Effector CD4-positive, alpha-beta T cell (primary cell): Measurements from ENCODE around the gene HIRIP3.
"Not testable (repeated sequence)": the region's sequence is repeated elsewhere in the genome, so short reads cannot be mapped to it uniquely, and the experiment has no call there.

Experiments used
- DNase-seq: peaks from one replicate; pipeline ENCODE4 v3.0.0-alpha.2; 2020

Gene HIRIP3

GRCh38 chr16:29982560-29983419 is 12.6 kb downstream of the HIRIP3 start:
- no peak for DNase-seq

- no peak for DNase-seq
Measured at GRCh38 chr16:29978564-29979270, 16.7 kb downstream of the HIRIP3 start.

DNA sequence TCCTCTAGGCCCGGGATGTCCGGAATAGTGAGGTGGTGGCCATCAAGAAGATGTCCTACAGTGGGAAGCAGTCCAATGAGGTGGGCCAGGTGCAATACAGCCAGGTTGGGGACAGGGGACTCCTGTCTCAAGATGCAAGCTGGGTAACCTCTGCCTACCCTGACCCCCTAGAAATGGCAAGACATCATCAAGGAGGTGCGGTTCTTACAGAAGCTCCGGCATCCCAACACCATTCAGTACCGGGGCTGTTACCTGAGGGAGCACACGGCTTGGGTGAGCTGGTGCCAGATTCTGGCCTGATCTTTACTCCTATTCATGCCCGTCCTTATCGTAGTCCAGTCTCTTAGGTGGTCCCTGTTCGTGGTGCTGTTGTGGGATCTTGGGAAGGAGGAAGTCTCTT is 17.3 kb downstream of the HIRIP3 start:
- DNase-seq, result no peak

GRCh38 chr16:29977063-29977825 is 18.2 kb downstream of the HIRIP3 start:
- DNase-seq, result no peak

- no peak for DNase-seq
Measured at GRCh38 chr16:29975811-29976511, 19.5 kb downstream of the HIRIP3 start.

GRCh38 chr16:29975134-29975538 is 20.3 kb downstream of the HIRIP3 start:
- DNase-seq, result no peak

DNA sequence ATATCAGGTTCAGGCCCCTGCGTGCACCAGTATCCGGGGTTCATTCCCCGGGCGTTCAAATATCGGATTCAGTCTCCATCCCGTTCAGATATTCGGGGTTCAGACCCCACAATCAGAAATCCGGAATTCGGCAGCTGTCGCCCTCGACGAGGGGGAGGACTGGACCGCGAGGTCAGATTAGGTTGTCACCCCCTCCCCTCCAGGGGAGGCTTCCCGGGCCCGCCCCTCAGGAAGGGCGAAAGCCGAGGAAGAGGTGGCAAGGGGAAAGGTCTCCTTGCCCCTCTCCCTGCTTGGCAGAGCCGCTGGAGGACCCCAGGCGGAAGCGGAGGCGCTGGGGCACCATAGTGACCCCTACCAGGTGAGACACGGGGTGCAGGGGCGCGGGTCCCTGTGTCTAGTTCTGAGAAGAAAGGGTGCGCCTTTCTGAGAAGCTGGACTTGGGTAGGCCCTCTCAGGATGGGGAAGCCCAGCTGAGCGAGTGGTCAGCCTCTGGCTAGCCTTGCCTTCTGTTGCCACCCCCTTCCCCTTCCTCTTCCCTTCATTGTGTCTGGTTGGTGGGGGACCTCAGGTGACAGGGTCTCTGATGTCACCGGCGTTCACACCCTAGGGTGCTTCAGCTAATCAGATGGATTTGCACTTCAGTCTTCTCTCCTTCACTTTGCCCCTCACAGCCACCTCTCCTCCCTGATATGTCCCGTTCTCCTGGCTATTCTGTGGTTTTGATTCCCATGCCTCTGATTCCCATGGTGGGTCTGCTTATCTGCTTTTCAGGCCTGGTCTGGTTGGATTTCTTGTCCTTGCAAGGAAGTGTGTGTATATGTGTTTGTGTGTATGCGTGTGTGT is 20.9 kb downstream of the HIRIP3 start:
- DNase-seq, result no peak

DNA sequence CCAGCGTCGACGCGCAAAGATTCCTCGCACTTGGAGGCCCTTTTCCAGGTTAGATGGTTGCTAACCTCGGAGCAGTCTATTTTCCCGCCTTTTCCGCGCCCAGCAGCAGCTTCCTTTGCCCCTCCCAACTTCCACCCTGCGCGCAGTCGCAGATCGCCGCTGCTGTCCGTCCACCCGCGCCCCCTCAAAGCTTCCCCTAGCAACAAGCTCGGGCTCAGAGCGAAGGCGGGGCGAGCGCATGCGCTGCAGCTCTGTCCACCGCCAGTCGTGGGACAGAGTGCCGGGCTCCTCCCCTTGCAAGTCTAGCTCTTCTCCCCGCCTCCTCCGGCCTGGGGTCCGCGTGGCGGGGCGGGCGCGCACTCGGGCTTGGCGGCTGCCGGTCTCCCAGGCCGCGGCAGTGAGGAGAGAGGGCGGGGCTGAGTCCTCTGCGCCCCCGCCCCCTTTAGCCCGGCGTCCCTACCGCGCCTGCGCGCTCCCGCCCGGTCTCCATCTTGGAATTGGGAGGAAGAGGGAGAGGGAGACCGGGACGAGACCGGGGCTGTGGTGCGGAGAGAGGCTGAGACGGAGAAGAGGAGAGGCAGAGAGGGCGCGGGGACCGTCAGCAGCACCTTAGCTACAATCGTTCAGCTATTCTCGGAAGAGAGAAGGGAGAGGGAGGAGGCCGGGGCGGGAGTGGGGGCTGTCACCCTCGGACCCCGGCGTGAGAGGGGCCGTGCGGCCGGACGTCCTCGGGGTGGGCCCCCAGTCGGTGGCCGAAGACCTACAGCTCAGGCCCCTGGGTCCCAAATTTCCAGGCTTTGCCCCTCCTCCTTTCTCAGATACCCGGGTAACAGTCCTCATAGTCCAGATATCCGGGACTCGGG is 21.8 kb downstream of the HIRIP3 start, which contains the start of gene TAOK2:
Gene TAOK2, plus strand, starts transcription at position 485 of the 863 bp plus-strand sequence. CDS start 3,905 bp downstream, outside the sequence.
- peak; percentile 87 for DNase-seq

- no peak for DNase-seq
Measured at GRCh38 chr16:29972992-29973383, 22.4 kb downstream of the HIRIP3 start.

GRCh38 chr16:29972500-29972899 is 22.9 kb downstream of the HIRIP3 start:
- no peak for DNase-seq

DNA sequence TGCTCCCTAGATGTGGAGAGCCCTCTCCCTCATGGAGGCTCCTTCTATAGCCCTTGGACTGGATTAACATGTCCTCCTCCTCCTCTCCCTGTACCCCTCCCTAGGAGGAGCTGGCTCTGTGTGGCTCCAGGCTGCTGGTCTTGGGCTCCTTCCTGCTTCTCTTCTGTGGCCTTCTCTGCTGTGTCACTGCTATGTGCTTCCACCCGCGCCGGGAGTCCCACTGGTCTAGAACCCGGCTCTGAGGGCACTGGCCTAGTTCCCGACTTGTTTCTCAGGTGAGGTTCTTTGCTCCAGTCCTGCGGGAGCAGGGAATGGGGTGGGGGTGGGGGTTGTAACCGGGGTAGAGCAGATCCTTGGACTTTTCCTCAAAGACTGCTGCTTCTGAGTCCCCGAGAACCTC is 24.1 kb downstream of the HIRIP3 start:
- no peak for DNase-seq

GRCh38 chr16:29968205-29968604 is 27.2 kb downstream of the HIRIP3 start:
- DNase-seq, result no peak

- no peak for DNase-seq
Measured at GRCh38 chr16:29963021-29963743, 32.2 kb downstream of the HIRIP3 start.

GRCh38 chr16:29962344-29962994 is 32.9 kb downstream of the HIRIP3 start:
- no peak for DNase-seq

GRCh38 chr16:29961479-29962343 is 33.7 kb downstream of the HIRIP3 start, which contains the start of gene TMEM219:
Gene TMEM219 (plus strand): TSS chr16:29962079. CDS start chr16:29963144, 1,065 bp downstream.
- DNase-seq, result peak; percentile 89

GRCh38 chr16:29961127-29961478 is 34.3 kb downstream of the HIRIP3 start:
- DNase-seq, result no peak

GRCh38 chr16:29959821-29960220 is 35.6 kb downstream of the HIRIP3 start:
- not testable (repeated sequence) for DNase-seq

- no peak for DNase-seq
Measured at GRCh38 chr16:29959293-29959692, 36.1 kb downstream of the HIRIP3 start.
